Kidney tubule cell (primary cell): Measurements from ENCODE around the gene FGD5.
A peak's percentile ranks its signal among the peaks of the same experiment; 100 is the strongest.

Source experiments
- DNase-seq: peaks from one replicate; pipeline ENCODE4 v3.0.0-alpha.2; 2018; ENCODE audit warnings: low spot score

The FGD5 gene

DNA sequence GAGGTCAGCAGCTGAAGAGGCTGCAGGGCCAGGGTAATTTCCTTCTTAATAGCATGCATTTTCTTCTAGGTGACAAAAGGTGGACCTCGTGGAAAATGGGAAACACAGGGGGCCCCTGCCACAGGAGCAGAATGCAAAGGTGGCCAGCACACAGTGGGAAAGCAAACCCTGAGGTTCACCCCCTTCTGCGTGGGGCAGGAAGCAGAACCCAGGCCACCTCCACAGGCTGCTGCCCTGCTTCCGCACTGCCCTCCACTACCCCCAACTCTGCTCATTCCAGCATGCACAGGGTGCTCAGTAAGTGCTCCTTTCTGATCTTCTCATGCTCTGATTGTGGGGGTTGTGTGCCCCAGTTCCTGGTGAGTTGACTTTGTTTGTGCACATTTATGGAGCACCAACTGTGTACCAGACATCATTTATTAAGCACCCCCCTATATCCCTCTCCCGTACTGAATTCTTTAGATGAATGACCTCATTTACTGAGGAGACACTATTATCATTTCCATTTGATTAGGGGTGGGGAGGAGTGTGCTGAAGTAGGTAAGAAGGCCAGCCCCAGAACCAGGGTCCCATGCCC is 12.7 kb upstream of the FGD5 start:
- DNase-seq: no peak

DNA sequence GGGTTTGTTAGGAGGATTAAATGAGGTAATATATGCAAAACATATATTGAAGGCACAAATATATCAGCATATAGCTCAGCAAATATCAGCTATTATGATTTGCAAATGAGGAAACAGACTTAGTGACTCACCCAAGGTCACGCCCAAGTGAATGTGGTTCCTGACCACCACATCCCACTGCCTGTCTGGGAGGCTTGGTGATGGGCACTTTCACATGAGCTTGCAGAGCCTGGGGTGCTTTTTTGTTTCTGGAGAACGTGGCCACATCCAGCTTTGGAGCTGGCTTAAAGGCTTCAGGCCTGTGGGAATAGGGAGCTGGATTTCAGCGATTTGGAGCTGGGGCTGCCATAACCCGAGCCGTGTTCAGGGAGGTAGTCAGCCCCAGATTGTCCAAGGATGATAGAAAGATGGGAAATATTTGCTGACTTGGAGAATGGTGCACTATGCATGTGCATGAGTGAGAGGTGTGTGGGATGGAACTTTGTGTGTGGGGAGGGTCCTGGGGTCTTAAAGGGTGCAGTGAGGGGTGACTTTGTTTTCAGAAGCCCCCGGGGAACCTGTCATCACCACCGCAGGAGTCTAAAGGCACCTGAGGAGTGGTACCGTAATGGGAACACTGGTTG is 12.0 kb upstream of the FGD5 start:
- peak; percentile 76 for DNase-seq

DNA sequence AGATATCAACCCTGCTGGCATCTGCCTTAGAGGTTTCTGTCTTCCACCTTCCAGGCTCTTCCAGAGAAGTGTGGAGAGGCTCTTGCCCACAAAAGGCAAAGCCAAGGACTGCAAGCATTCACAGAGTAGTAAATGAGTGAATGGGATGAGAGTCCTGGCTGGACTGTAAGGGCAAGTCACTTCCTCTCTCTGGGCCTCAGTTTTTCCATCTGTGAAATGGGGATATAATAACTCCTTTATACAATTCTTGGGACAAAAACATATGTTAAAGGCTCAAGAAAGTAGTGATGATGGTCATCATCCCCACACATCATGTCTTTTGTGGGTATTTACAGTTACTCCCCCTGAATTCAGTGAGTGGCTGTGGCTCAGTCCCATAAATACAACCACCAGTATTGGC is 10.7 kb upstream of the FGD5 start:
- DNase-seq: no peak

DNA sequence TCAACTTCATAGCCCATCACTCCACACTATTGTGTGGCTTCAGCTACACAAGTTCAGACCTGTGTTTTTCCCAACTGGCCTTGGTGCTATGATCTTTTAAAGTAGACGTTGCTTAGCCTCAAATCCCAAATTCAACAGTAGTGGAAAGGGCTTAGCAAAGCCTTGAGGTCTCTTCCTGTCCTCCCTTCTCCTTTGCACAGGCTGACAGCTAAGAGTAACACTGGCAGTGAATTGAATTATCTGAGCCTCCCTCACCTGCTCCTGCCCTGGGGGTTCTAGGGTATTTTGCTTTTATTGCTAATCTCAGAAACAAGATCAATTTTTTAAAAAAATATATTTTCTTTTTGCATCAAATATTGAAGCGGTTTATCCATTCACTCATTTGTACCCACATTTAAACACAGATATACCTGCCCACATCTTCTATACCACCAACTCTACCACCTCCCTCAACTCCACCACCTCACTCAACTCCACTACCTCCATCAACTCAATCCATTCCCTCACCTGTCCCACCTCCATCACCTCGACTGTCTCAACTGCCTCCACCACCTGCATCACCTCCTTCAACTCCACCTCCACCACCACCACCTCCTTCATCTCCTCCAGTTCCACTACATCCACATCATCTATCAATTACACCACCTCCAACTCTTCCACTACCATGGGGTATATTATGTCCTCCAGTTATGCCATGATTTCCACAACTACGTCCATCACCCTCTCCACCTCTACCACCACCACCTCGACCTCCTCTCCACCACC is 10.1 kb upstream of the FGD5 start:
- DNase-seq: no peak

GRCh38 chr3:14809611-14810010 is 9.2 kb upstream of the FGD5 start:
- DNase-seq: peak; percentile 20

- DNase-seq: peak; percentile 47
Observed at GRCh38 chr3:14810070-14810791, 8.5 kb upstream of the FGD5 start.

GRCh38 chr3:14810801-14811661 is 7.7 kb upstream of the FGD5 start:
- no peak for DNase-seq

DNA sequence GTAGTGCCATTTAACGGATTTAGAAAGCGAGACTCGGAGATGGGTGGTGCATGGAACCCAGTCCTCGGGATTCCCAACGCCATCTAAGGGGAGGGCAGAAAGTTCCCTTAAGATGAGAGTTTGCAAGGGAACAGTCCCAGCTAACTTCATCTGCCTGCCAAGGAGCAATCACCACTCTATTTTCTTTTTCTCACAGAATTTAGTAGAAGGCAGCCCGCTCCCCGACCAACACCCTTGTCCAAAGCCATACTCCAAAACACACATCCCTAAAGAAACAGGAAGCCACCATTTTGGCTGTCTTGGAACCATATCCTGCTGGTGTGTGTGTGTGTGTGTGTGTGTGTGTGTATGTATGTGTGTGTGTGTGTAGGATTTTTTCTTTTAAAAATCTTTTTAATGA is 7.1 kb upstream of the FGD5 start:
- no peak for DNase-seq

DNA sequence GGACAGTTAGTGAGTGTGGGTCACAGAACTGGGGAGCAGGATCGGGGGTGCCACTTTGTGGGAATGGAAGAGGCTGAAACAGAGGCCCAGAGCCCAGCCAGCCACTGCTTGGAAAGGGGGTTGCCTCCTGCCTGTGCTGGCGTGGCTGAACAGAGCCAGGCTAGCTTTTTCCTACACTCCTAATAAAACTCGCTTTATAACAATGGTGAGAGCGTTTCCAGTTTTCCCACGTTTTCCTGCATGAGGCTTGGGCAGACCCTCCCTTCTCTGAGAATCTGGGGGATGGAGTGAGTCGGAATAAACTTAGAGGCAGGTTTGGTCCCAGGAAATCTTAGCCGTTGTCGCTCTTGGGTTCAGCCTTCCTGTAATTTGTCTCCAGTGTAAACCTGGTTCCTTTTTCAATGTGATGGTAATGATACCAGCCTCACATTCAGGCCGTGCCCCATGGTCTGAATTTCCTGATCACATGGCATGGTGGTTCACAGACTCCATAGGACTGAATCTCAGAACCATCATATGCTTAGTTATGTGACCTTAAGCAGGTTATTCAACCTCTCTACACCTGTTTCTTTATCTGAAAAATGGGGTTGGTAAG is 6.5 kb upstream of the FGD5 start:
- no peak for DNase-seq

GRCh38 chr3:14814411-14814871 is 4.3 kb upstream of the FGD5 start:
- DNase-seq: no peak

DNA sequence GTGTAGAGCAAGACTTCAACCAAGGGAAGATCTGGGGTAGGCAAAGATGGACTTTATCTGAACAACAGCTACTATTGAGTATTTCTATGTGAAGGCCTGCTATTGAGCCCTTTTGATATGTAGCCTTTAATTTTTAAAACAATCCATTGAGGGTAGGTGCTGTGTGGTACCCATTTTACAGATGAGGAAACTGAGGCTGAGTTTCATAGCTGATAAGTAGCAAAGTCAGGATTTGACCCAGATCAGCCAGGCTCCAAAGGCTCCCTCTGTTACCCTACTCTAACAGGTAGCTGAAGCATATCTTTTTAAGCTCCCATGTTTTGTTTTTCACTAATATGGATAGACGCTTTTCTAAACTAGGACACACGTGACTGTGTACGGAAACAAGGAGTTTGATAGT is 2.4 kb upstream of the FGD5 start:
- DNase-seq: no peak

DNA sequence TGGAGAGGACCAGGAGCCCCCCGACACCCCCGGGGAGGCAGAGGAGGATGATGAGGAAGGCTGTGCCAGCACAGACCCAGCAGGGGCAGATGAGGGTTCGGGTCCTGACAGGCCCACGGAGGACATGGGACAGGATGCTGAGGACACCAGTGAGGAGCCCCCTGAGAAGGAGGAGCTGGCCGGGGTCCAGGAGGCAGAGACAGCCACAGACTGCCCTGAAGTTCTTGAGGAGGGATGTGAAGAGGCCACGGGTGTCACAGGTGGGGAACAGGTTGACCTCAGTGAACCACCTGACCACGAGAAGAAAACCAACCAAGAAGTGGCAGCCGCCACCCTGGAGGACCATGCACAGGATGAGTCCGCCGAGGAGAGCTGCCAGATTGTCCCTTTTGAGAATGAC is 909 bp downstream of the FGD5 start:
- no peak for DNase-seq

- DNase-seq: no peak
Observed at GRCh38 chr3:14820156-14820555, 1.4 kb downstream of the FGD5 start.

GRCh38 chr3:14821151-14821550 is 2.4 kb downstream of the FGD5 start:
- DNase-seq: no peak

GRCh38 chr3:14822134-14822533 is 3.4 kb downstream of the FGD5 start:
- DNase-seq: no peak

DNA sequence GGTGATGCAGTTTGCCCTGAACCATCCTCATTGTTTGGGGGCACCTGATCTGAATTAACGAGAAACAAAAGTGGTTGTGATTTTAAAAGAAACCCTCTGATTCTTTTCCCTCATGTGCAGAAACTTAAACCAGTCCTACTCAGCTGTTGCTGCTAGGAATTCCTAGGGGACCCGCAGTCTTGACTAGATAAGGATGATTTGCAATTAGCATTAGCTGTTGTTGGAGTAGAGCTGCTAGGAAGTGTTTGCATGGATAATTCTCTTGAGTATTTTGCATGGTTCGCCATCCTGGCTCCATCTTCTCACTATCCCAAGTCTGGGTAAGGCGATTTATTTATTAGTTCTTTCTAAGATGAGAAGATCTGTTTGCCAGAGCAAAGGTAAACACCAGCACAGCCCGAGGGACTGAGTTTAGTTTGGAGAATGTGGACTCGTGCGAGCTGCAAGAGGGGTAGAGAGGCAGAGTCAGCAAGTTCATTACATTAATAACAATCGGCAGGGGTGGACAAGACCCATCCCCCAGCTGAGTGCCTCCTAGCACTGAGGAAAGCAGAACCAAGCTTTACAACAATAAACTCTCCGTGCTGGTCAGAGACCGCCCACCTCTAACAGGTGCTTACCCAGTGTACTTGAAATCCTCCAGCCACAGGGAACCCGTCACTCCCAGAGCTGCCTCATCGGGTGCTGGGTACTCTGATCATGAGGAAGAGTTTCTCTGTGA is 4.1 kb downstream of the FGD5 start:
- no peak for DNase-seq

DNA sequence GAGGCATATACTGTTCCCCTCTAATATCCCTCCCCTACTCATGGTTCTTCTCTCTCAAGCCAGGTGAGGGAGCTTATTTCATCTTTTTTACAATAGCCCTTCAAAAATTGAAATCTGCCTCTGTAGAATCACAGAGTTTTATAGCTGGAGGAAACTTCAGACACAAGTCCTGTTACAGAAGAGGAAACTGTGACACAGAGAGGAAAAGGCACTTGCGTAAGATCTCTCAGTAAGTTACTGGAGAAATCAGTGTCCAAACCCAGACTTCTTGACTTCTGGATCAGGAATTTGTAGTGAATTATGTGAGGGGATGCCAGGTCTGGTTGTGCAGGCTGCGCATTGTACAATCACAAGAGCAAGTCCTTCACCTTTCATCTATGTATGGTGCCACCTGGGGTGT is 4.6 kb downstream of the FGD5 start:
- DNase-seq: no peak

- no peak for DNase-seq
Observed at GRCh38 chr3:14823910-14824629, 5.3 kb downstream of the FGD5 start.

- no peak for DNase-seq
Observed at GRCh38 chr3:14824646-14825045, 5.9 kb downstream of the FGD5 start.

DNA sequence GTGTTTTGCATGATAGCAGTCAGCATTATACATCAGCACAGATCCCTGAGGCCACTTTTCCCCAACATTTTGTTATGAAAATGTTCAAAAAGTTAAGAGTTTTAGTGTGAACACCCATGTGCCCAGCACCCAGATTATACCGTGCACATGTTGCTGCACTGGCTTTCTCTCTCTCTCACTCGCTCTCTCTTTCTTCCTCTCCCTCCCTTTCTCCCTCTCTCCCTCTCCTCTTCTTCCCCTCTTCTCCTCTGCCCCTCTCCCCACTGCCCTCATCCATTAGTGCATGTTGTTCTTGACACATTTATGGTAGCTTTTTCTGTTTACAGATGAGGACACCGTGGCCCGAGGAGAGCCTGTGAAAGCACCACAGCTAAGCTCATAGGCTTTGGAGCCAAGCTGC is 7.3 kb downstream of the FGD5 start:
- DNase-seq: no peak
